ENCODE results near the gene PTGS2.

Gene PTGS2

GRCh38 chr1:186680245-186681061 is at the start of gene PTGS2:
TSS of gene PTGS2 (minus strand) at chr1:186680423. CDS start at chr1:186680290, 133 bp downstream.
- DNase-seq (ENCODE audit: low read depth in 2 of 2): no peak

GRCh38 chr1:186722711-186723309 is 42.6 kb upstream of the PTGS2 start:
- no peak for DNase-seq (ENCODE audit: low read depth in 2 of 2)

GRCh38 chr1:186717286-186717685 is 37.1 kb upstream of the PTGS2 start:
- no peak for DNase-seq (ENCODE audit: low read depth in 2 of 2)

GRCh38 chr1:186715887-186716809 is 35.9 kb upstream of the PTGS2 start:
- DNase-seq (ENCODE audit: low read depth in 2 of 2): no peak

GRCh38 chr1:186710696-186711095 is 30.5 kb upstream of the PTGS2 start:
- DNase-seq (ENCODE audit: low read depth in 2 of 2): no peak

- no peak for DNase-seq (ENCODE audit: low read depth in 2 of 2)
Observed at GRCh38 chr1:186708694-186709097, 28.5 kb upstream of the PTGS2 start.

GRCh38 chr1:186703209-186703766 is 23.1 kb upstream of the PTGS2 start:
- DNase-seq (ENCODE audit: low read depth in 2 of 2): no peak

GRCh38 chr1:186700722-186701121 is 20.5 kb upstream of the PTGS2 start:
- DNase-seq (ENCODE audit: low read depth in 2 of 2): no peak

GRCh38 chr1:186699519-186699918 is 19.3 kb upstream of the PTGS2 start:
- no peak for DNase-seq (ENCODE audit: low read depth in 2 of 2)

GRCh38 chr1:186689907-186690306 is 9.7 kb upstream of the PTGS2 start:
- DNase-seq (ENCODE audit: low read depth in 2 of 2): no peak

GRCh38 chr1:186689376-186689775 is 9.2 kb upstream of the PTGS2 start:
- DNase-seq (ENCODE audit: low read depth in 2 of 2): no peak

GRCh38 chr1:186683652-186684410 is 3.6 kb upstream of the PTGS2 start:
- DNase-seq (ENCODE audit: low read depth in 2 of 2): no peak

- DNase-seq (ENCODE audit: low read depth in 2 of 2): no peak
Observed at GRCh38 chr1:186682736-186683135, 2.5 kb upstream of the PTGS2 start.

- no peak for DNase-seq (ENCODE audit: low read depth in 2 of 2)
Observed at GRCh38 chr1:186681801-186682200, 1.6 kb upstream of the PTGS2 start.

GRCh38 chr1:186681121-186681520 is 898 bp upstream of the PTGS2 start:
- no peak for DNase-seq (ENCODE audit: low read depth in 2 of 2)

GRCh38 chr1:186679924-186680244 is 339 bp downstream of the PTGS2 start:
- no peak for DNase-seq (ENCODE audit: low read depth in 2 of 2)

- no peak for DNase-seq (ENCODE audit: low read depth in 2 of 2)
Observed at GRCh38 chr1:186678155-186678554, 2.1 kb downstream of the PTGS2 start.

GRCh38 chr1:186672596-186672995 is 7.6 kb downstream of the PTGS2 start:
- no peak for DNase-seq (ENCODE audit: low read depth in 2 of 2)

- no peak for DNase-seq (ENCODE audit: low read depth in 2 of 2)
Observed at GRCh38 chr1:186672131-186672530, 8.1 kb downstream of the PTGS2 start.

GRCh38 chr1:186671136-186671825 is 8.9 kb downstream of the PTGS2 start:
- no peak for DNase-seq (ENCODE audit: low read depth in 2 of 2)

Measured in stimulated activated CD4-positive, alpha-beta T cell treated with anti-CD3 and anti-CD28 coated beads, Interleukin-1b, Interleukin-23, amount 100 ng/mL, for 1 hour (primary cell).